ENCODE measurements around the gene STON2.

The STON2 gene

DNA sequence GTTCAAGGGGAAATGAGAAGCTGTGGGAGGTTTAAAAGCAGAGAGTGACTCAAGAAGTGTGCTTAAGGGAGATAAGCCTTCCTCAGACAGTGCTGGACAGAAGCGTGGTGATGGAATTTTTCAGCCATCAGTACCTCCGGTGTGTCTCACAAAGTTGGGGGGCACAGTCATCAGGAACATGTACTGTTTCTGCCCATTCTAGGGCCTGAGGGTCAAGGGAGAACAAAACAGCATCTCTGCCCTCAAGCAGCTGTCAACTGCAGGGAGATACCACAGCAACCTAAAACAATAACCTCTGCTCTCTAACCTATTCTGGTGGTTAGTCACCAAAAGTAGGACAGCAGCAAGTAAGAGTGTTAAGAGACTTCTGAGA, 2.0 kb upstream of the STON2 start:
- H3K9me3 ChIP-seq (ENCODE audit: severe bottlenecking) = no peaks in the 10 kb centered on the region
- H3K27me3 ChIP-seq (ENCODE audit: insufficient read depth, low read depth, severe bottlenecking) = no peaks in the 10 kb centered on the region
- TF ChIP-seq, protein P1, sequence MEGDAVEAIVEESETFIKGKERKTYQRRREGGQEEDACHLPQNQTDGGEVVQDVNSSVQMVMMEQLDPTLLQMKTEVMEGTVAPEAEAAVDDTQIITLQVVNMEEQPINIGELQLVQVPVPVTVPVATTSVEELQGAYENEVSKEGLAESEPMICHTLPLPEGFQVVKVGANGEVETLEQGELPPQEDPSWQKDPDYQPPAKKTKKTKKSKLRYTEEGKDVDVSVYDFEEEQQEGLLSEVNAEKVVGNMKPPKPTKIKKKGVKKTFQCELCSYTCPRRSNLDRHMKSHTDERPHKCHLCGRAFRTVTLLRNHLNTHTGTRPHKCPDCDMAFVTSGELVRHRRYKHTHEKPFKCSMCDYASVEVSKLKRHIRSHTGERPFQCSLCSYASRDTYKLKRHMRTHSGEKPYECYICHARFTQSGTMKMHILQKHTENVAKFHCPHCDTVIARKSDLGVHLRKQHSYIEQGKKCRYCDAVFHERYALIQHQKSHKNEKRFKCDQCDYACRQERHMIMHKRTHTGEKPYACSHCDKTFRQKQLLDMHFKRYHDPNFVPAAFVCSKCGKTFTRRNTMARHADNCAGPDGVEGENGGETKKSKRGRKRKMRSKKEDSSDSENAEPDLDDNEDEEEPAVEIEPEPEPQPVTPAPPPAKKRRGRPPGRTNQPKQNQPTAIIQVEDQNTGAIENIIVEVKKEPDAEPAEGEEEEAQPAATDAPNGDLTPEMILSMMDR (IDR thresholded peaks at IDR 0.05; ENCODE audit: low read depth, low read length) = no peak
- H3K4me3 ChIP-seq (ENCODE audit: low read depth, low read length) = no peak overlapping the region
- no peak overlapping the region for H3K27ac ChIP-seq
- no peak for DNase-seq
- peaks cover 19% of the 10 kb centered on the region for H3K36me3 ChIP-seq

DNA sequence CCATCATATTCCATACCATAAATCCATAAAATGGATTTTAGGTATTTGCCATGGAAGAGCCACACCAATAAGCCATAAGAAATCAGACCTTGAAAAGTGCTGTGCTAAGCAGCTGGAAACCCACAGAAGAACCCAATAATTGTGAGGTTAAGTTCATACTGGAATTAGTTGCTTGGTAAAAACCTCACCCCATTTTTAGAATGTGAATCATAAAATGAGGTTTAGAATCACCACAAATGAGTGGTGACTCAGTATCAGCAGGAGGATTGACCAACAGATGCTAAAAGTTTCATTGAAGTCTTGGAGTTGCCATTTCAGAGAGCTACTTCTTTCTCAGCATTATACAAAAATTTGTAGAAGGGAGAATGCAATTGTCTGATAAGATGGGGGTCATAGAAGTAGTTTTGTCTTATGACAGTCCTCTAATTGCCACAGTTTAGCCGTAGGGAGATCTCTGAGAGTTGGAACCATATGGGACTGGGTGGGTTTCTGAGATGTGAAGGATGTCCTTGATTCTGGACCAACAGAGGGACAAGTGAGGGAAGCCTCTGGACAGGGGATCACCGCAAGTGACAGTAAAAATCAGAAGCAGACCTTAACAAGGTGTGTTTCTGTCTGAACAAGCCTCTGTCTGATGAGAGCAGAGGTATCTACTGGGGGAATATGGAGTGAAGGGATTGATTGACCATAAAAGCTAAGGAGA, 1.4 kb upstream of the STON2 start:
- Histone ChIP-seq H3K27me3 (ENCODE audit: insufficient read depth, low read depth, severe bottlenecking) (no peaks in the 10 kb centered on the region), H3K4me3 (ENCODE audit: low read depth, low read length) (no peak overlapping the region), H3K9me3 (ENCODE audit: severe bottlenecking) (no peaks in the 10 kb centered on the region), H3K27ac (no peak overlapping the region), H3K36me3 (peaks cover 20% of the 10 kb centered on the region)
- TF ChIP-seq, protein P1 (IDR thresholded peaks at IDR 0.05; ENCODE audit: low read depth, low read length) = no peak
- no peak for DNase-seq

DNA sequence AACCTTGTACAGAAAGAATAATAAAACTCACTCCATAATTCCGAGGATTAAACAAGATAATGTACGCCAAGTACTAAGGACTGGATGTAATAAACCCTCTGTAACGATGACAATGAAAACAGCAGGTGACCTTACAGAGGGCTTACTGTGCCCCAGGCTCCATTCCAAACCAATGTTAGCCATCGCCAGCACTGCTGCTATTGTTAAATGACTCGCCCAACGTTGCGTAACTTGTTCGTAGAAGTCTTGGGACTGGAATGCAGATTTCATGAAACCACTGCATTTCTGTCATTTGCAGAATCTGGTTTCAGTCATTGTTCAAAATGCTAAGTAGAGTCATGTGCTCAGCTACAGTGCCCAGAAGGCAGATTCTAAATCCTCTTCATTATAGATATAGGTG, 728 bp upstream of the STON2 start:
- TF ChIP-seq, protein P1 (IDR thresholded peaks at IDR 0.05; ENCODE audit: low read depth, low read length) = no peak
- Histone ChIP-seq H3K27ac (no peak overlapping the region), H3K4me3 (ENCODE audit: low read depth, low read length) (no peak overlapping the region), H3K27me3 (ENCODE audit: insufficient read depth, low read depth, severe bottlenecking) (no peaks in the 10 kb centered on the region), H3K36me3 (peaks cover 27% of the 10 kb centered on the region), H3K9me3 (ENCODE audit: severe bottlenecking) (no peaks in the 10 kb centered on the region)
- DNase-seq = no peak

DNA sequence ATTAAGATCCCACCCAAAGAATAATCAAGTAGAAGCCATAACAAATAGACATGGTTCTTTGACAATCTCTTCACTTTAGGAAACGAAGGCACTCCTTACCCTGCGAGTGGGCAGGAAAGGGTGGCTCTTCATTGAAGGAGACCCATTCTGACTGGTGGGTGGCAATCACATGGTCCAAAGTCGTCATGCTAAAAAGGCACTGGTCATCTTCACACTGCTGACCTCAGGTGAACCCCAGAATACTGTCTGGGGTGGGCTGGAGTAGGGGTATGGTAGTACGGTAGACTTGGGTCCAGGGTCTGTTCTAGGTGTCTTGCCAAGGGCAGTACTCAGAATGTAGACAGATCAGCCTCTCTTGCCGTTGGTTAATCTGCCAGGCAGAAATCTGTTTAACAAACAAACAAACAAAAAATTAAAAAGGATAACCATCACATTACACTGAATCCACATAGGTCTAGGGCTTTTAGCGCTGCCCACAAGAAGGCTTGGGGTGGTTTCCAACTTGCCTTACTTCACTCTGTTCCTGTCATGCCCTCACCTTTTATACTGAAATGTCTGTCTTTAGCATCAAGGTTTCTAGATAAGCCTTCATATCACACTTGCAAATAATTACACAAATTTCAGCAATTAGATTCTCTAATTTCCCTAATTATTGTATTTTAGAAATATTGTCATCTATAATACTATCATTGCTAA, 1.8 kb downstream of the STON2 start:
- Histone ChIP-seq H3K4me3 (ENCODE audit: low read depth, low read length) (no peak overlapping the region), H3K27ac (no peak overlapping the region), H3K9me3 (ENCODE audit: severe bottlenecking) (no peaks in the 10 kb centered on the region), H3K27me3 (ENCODE audit: insufficient read depth, low read depth, severe bottlenecking) (no peaks in the 10 kb centered on the region), H3K36me3 (peaks cover 45% of the 10 kb centered on the region)
- DNase-seq = no peak
- TF ChIP-seq, protein P1 (IDR thresholded peaks at IDR 0.05; ENCODE audit: low read depth, low read length) = no peak

DNA sequence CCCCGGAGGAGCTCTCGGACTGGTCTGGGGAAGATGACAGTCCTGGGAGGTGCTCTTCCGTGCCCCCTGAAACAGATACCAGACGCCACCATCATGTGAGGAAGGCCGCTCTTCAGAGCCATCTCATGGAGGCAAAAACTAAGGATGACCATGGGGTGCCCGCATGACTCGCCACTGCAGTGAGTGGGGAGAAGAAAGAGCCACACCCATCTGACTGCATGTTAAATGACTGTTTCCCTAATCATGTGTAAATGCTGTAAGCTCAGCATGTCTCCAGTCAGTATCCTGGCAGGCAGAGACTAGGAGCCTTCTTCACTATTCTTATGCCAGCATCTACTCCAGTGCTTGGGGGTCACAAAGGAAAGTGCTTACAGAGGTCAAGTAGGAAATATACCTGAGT, 4.0 kb downstream of the STON2 start:
- DNase-seq = no peak
- no peak overlapping the region for H3K4me3 ChIP-seq (ENCODE audit: low read depth, low read length)
- no peak overlapping the region for H3K27ac ChIP-seq
- H3K36me3 ChIP-seq = peaks cover 58% of the 10 kb centered on the region
- H3K9me3 ChIP-seq (ENCODE audit: severe bottlenecking) = no peaks in the 10 kb centered on the region
- TF ChIP-seq, protein P1 (IDR thresholded peaks at IDR 0.05; ENCODE audit: low read depth, low read length) = no peak
- no peaks in the 10 kb centered on the region for H3K27me3 ChIP-seq (ENCODE audit: insufficient read depth, low read depth, severe bottlenecking)
